ENCODE data around the gene BMPR1B. TPM values are rescaled to one million over a fixed set of nuclear protein-coding genes. Genes with fewer than 3 reads are reported as not detected.

The BMPR1B gene
- total RNA-seq, 1 experiment from 2014 or later, result 7.1 TPM

- H3K9me2 ChIP-seq (replicated peaks; ENCODE audit: low read length), result no peaks in the 10 kb centered on the region
- ATAC-seq, result peak; percentile 64
These were observed 328.8 kb downstream of the BMPR1B start for GRCh38 chr4:95086551-95086950.

GRCh38 chr4:95087657-95088455 is 330.1 kb downstream of the BMPR1B start:
- H3K4me2 ChIP-seq (ENCODE audit: low read length), result peak overlapping the region; percentile 79; the same call in 1 of the 2 replicates
- BruUV-seq (replicated peaks), result no TSS peak

More at GRCh38 chr4:95086551-95086950, 328.8 kb downstream of the BMPR1B start:
- intact Hi-C loops (cut with micrococcal nuclease), result loop anchor here (1.0 to 2.0 kb wide), 2 partner anchors 62 to 111 kb away; no protein-coding TSS in a partner anchor
- Histone ChIP-seq H3K9me3 (ENCODE audit: low read length) (no peaks in the 10 kb centered on the region), H3K27me3 (ENCODE audit: low read length) (no peaks in the 10 kb centered on the region), H3K9ac (ENCODE audit: low read length) (peak overlapping the region; percentile 97), H3K36me3 (ENCODE audit: low read depth, low read length) (no peaks in the 10 kb centered on the region), H4K20me1 (ENCODE audit: low read length) (no peaks in the 10 kb centered on the region), H3F3A (ENCODE audit: low read length, unreplicated experiment) (peaks cover 14% of the 10 kb centered on the region), H3K4me1 (ENCODE audit: insufficient read depth, low read length) (peaks cover 71% of the 10 kb centered on the region), H3K27ac (ENCODE audit: low read length) (peak overlapping the region; percentile 100), H2AFZ (ENCODE audit: low read length) (no peak overlapping the region), H3K79me2 (ENCODE audit: low read length) (peaks cover 7% of the 10 kb centered on the region; the same call in 1 of the 2 replicates), H3K4me2 (ENCODE audit: low read length) (peak overlapping the region; percentile 79), H3K4me3 (ENCODE audit: low read length) (peak overlapping the region; percentile 29)
- no TSS peak for BruUV-seq (replicated peaks)
- POLR2A ChIA-PET (ENCODE audit: unreplicated experiment), result interaction anchor here (0.6 kb wide), 1 partner anchor 565 kb away, joined by 4 read pairs; no protein-coding TSS in a partner anchor
- CTCF ChIA-PET, result no interaction called here
- peak; percentile 89 for DNase-seq
- TF ChIP-seq CTCF (conservative IDR thresholded peaks at IDR 0.05; ENCODE audit: low read depth, low read length) (no peak), EZH2phosphoT487 (IDR thresholded peaks at IDR 0.05; ENCODE audit: borderline replicate concordance, low read length) (no peak), EZH2 (IDR thresholded peaks at IDR 0.05; ENCODE audit: low read length, unreplicated experiment) (no peak)

More at GRCh38 chr4:95087657-95088455, 330.1 kb downstream of the BMPR1B start:
- Histone ChIP-seq H3K9me3 (ENCODE audit: low read length) (no peaks in the 10 kb centered on the region), H3K27ac (ENCODE audit: low read length) (peak overlapping the region; percentile 100), H3K36me3 (ENCODE audit: low read depth, low read length) (no peaks in the 10 kb centered on the region), H3K4me1 (ENCODE audit: insufficient read depth, low read length) (peaks cover 84% of the 10 kb centered on the region), H3K27me3 (ENCODE audit: low read length) (no peaks in the 10 kb centered on the region), H3K79me2 (ENCODE audit: low read length) (peaks cover 7% of the 10 kb centered on the region; the same call in 1 of the 2 replicates), H3F3A (ENCODE audit: low read length, unreplicated experiment) (peaks cover 14% of the 10 kb centered on the region), H3K4me3 (ENCODE audit: low read length) (no peak overlapping the region), H2AFZ (ENCODE audit: low read length) (0 out of 2 replicates have a peak overlapping the region, but pooled peaks have one; percentile 23), H4K20me1 (ENCODE audit: low read length) (no peaks in the 10 kb centered on the region), H3K9me2 (replicated peaks; ENCODE audit: low read length) (no peaks in the 10 kb centered on the region), H3K9ac (ENCODE audit: low read length) (peak overlapping the region; percentile 75)
- POLR2A ChIA-PET (ENCODE audit: unreplicated experiment), result no interaction called here
- DNase-seq, result no peak
- no peak for TF ChIP-seq EZH2 (IDR thresholded peaks at IDR 0.05; ENCODE audit: low read length, unreplicated experiment)
- TF ChIP-seq CTCF (conservative IDR thresholded peaks at IDR 0.05; ENCODE audit: low read depth, low read length), result no peak
- no peak for TF ChIP-seq EZH2phosphoT487 (IDR thresholded peaks at IDR 0.05; ENCODE audit: borderline replicate concordance, low read length)
- CTCF ChIA-PET, result no interaction called here
- no peak for ATAC-seq
- intact Hi-C loops (cut with micrococcal nuclease), result loop anchor here (2.0 kb wide), 1 partner anchor 63 kb away; no protein-coding TSS in a partner anchor

Data from PC-3 (cell line).